ENCODE results near the gene TFAP2A.
A peak's percentile ranks its signal among the peaks of the same experiment; 100 is the strongest.

DNA sequence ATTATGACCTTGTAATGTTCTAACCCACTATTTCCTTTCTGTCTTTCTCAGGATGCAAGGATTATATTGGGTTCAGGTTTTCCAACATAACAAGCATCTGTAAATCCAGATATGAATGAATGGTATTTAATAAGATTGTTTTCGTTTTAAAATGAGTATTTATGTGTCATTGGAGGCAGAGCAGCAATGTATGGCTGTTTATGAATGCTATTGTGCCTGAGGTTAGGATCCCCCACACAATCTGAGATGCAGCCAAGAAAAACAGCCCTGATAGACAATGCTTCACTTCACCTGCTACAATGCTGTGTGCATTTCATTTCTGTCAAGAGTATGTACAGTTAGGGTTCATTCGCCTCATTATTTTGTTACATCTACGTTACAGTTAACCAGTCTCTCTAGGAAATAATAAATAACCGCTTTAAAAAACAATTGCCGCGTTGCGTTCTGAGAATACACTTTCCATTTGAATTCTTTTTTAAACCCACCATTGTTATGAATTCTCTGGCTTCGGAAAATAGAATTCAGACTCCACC, 19.6 kb downstream of the TFAP2A start:
- TF ChIP-seq CTCF (IDR thresholded peaks at IDR 0.05; ENCODE audit: poor library complexity, severe bottlenecking) (no peak), RAD21 (conservative IDR thresholded peaks at IDR 0.05) (no peak), REST (IDR thresholded peaks at IDR 0.05; ENCODE audit: borderline replicate concordance) (no peak), EP300 (conservative IDR thresholded peaks at IDR 0.05; ENCODE audit: poor library complexity, severe bottlenecking) (no peak), POLR2AphosphoS5 (IDR thresholded peaks at IDR 0.05) (peak; percentile 50), EZH2 (IDR thresholded peaks at IDR 0.05; ENCODE audit: borderline replicate concordance, insufficient read depth, low read length, poor library complexity, severe bottlenecking) (no peak)

Measured in neural cell (in vitro differentiated cells).